IPS-NIHi7 (cell line): ENCODE data around the gene NANS.
"Not testable (repeated sequence)": the region's sequence is repeated elsewhere in the genome, so short reads cannot be mapped to it uniquely, and the experiment has no call there.

ENCODE experiments used
- DNase-seq: peaks from one replicate; pipeline ENCODE4 v3.0.0; 2012; ENCODE audit warnings: mixed read lengths; ENCODE audit errors: extremely low spot score

The NANS gene

GRCh38 chr9:98100456-98100855 is 43.9 kb downstream of the NANS start:
- DNase-seq: no peak

- DNase-seq: no peak
These were observed 44.9 kb downstream of the NANS start for GRCh38 chr9:98101416-98101815.

DNA sequence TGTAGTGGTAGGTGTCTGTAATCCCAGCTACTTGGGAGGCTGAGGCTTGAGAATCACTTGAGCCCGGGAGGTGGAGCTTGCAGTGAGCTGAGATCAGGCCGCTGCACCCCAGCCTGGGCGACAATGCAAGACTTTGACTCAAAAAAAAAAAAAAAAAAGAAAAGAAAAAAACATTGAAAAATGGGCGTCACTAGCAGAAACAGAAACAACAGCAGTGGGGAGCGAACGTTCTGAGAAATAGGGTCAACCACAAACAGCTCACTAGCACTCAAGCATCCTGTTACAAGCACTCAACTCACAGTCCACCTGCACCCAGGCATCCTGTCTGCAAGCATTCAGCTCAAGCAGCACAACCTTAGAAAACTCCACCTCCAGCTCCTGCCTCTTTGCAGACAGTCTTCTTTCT is 45.3 kb downstream of the NANS start:
- DNase-seq: no peak

- DNase-seq: no peak
These were observed 47.9 kb downstream of the NANS start for GRCh38 chr9:98104445-98104881.

DNA sequence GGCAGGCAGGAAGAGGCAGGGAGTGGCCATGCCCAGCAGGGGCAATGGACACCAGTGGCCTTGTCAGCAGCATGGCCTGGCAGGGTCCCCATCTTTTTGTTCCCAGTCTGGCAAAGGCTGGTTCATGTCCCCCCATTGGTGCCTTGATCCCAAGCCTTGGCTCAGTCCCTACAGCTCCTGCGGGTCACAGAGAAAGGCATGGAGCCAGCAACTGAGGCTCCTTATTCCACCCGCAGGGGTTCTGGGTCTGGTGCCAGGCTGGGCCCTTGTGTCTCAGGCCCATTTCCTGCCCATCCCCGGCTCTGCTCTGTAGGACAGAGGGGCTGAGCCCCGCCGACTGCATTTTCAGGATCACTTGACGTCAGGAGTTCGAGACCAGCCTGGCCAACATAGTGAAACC is 48.5 kb downstream of the NANS start:
- DNase-seq: no peak

- no peak for DNase-seq
These were observed 51.4 kb downstream of the NANS start for GRCh38 chr9:98107926-98108325.

DNA sequence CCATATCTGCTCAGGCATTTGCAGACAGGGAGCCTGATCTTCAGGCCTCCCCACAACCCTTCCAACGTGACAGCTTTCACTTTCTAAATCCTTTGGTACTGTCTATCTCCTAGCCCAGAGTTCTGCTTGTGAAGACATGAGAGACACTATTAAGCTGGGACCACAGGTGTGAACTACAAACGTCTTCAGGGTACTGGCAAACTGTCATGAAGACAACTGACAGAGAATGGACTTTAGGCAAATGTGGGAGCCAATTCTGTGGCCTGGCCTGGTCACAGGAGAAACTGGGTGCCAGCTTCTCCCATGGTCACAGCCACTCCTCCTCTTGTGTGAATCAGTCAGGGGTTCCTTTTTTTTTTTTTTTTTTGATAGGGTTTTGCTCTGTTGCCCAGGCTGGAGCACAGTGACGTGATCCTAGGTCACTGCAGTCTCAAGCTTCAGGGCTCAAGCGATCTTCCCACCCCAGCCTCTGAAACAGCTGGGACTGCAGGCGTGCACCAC is 52.0 kb downstream of the NANS start:
- no peak for DNase-seq

- peak; percentile 12 for DNase-seq
These were observed 52.5 kb downstream of the NANS start for GRCh38 chr9:98109052-98109451.

DNA sequence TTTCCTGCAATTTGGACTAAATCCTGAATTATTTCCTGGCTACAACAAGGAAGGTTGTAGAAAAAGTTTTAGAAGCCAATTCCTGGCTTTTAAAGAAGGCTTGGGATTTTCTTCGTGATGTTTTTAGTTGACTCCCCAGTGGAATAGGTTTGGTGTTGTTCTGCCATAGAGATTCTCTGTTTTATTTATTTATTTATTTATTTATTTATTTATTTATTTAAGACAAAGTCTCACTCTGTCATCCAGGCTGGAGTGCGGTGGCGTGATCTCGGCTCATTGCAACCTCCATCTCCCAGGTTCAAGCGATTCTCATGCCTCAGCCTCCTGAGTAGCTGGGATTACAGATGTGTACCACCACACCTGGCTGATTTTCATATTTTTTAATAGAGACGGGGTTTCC is 60.6 kb downstream of the NANS start:
- not testable (repeated sequence) for DNase-seq

DNA sequence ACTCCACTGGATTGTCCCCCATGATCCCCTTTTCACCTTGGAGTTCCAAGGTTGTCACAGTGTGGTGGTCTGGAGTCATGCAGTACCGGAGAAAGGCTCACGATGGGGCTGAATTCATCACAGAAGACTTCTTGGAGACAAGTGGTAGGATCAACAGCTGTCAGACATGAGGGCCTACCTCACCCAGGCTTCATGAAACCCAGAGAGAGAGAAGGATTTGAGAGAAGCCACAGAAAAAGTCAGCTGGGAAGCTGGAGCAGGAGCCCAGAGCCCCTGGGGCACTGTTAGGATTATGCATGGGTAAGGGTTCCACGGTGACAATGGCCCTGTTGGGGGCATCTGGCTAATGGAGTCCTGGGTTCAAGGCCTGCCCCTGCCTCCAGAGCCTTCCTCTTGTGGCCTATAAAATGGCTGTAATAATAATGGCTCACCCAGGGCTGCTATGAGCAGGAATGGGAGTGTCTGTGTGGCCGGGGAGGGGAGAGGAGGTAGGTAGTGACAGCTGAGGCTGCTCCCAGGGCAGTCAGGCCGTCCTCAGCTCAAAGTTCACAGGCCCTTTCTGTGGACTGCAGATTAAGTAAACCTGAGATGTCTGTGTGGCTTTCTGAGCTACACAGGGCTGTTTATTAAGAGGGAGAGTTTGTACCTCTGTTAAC is 61.6 kb downstream of the NANS start:
- peak; percentile 46 for DNase-seq

- peak; percentile 86 for DNase-seq
These were observed 62.4 kb downstream of the NANS start, which contains the start of gene TRIM14 for GRCh38 chr9:98118640-98119601. TSS of gene TRIM14 (minus strand) at chr9:98119222. CDS start at chr9:98119188, 34 bp downstream.

GRCh38 chr9:98120476-98120875 is 63.9 kb downstream of the NANS start:
- no peak for DNase-seq

- DNase-seq: no peak
These were observed 64.5 kb downstream of the NANS start for GRCh38 chr9:98121058-98121457.

GRCh38 chr9:98124091-98124490 is 67.6 kb downstream of the NANS start:
- DNase-seq: not testable (repeated sequence)

- DNase-seq: no peak
These were observed 68.3 kb downstream of the NANS start for GRCh38 chr9:98124637-98125426.

- no peak for DNase-seq
These were observed 70.7 kb downstream of the NANS start for GRCh38 chr9:98127226-98127625.

DNA sequence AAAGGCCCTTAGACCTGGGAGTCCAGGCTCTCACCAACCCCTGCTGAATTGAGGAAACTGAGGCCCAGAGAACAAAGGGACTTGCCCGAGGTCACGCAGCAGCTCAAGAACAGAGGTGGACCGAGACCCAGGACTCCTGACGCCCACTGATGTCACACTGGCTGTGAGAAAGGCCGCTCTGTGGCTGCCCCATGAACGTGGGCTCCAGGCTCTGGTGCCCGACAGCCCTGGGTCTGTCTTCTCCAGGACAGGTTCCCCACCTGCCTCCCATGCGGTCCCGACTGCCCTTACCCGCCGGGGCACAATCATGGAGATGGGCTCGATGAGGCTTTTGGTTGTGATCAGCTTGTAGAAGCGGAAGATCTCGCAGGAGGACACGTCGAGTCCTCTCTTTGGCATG is 71.8 kb downstream of the NANS start:
- no peak for DNase-seq

DNA sequence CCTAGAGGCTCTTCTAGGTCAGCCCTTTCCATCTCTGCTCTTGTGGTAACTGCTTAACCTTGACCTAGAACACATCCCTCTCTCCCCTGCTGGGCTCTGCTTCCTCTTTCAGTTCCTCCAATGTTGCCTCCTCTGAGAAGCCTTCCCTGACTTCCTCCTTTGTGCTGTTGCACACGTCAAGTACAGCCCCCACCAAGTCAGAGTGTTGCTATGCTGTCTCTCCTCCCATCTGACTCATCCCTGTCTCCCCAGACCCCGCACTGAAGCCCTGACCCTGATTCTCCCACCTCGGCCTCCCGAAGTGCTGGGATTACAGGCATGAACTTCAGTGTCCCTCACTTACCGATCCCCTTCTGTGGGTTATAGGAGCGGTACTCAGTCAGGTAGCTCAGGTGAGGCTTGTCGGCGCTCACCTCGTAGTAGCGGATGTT is 72.9 kb downstream of the NANS start:
- no peak for DNase-seq

DNA sequence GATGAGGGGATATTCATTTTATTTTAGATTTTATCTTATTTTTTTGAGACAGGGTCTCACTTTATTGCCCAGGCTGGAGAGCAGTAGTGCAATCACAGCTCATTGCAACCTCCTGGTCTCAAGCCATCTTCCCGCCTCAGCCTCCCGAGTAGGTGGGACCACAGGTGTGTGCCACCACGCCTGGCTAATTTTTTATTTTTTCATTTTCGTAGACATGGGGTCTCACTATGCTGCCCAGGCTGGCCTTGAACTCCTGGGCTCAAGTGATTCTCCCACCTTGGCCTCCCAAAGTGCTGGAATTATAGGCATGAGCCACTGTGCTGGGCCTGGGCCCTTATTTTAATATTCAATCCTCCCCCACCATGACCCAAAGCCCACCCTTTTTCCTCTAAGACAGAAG is 73.5 kb downstream of the NANS start:
- not testable (repeated sequence) for DNase-seq

DNA sequence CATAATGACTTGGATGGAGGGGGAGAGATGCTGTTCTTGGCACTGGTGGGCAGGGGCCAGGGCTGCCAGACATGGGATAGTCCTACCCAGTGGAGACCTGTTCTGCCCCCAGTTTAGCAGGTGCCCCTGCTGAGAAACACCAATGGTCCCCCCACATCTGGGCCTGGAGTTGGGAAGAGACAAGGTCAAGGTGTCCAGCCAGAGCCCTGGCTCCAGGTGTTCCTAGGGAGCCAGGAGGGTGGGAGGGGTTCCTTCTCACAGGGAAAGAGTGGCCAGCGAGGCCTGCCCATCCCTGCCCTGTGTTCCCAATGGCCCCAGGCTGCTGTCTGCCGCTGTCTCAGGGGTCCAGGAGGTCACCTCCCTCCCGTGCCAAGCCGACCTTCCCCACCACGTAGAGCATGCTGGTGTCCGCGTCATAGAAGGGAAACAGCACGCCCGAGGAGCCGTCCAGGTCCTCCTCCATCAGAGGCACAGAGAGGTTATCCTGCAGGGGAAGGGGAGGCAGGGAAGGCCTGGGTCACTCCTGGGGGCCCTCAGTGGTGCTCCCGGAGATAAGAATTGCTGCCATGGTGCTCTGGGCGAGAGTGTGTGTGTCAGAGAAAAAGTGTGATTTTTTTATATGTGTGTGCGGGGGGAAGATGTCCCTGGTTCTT is 74.2 kb downstream of the NANS start:
- peak; percentile 7 for DNase-seq

DNA sequence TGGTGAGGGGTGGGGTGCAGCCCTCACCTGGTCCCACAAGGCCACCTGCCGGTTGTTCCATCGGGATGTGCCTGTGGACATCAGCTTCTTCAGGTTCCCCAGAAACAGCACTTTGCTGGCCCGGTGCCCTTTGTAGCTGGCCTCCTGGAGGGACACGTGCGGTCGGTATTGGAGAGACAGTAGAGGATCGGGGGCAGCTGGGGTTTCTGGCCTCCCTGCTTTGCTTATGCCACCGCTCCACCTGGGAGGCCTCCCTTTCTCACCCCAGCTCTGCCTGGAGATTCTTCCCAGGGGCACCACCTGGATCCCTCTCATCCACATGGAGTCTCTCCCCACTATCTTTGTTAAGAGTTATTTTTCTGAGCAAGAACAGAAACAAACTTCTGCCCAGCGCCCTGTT is 75.6 kb downstream of the NANS start:
- DNase-seq: no peak
